Fibroblast of skin of abdomen (primary cell): Measurements from ENCODE around the gene PDXP. TPM values are rescaled to one million over a fixed set of nuclear protein-coding genes. Genes with fewer than 3 reads are reported as not detected.
"Not testable (repeated sequence)": the region's sequence is repeated elsewhere in the genome, so short reads cannot be mapped to it uniquely, and the experiment has no call there.

Experiments
- DNase-seq: peaks from one replicate; pipeline ENCODE4 v3.0.0-alpha.2; 2013
- polyA plus RNA-seq, 2 experiments: library from polyadenylated mRNA; unstranded; fragments of 120-200 nt; gene quantifications; one replicate each; pipeline ENCODE4 v1.2.1, GENCODE V29; 2013; ENCODE audit not compliant: insufficient read length in 2 of 2

PDXP gene, protein sequence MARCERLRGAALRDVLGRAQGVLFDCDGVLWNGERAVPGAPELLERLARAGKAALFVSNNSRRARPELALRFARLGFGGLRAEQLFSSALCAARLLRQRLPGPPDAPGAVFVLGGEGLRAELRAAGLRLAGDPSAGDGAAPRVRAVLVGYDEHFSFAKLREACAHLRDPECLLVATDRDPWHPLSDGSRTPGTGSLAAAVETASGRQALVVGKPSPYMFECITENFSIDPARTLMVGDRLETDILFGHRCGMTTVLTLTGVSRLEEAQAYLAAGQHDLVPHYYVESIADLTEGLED
- 12.0 TPM for polyA plus RNA-seq (2013, experiment 1 of 2; ENCODE audit: insufficient read length)
- 13.1 TPM for polyA plus RNA-seq (2013, experiment 2 of 2; ENCODE audit: insufficient read length)

GRCh38 chr22:37658133-37659065 is at the start of gene PDXP:
PDXP (plus strand) TSS chr22:37658723; CDS start chr22:37658783, 60 bp downstream.
- peak; percentile 100 for DNase-seq

DNA sequence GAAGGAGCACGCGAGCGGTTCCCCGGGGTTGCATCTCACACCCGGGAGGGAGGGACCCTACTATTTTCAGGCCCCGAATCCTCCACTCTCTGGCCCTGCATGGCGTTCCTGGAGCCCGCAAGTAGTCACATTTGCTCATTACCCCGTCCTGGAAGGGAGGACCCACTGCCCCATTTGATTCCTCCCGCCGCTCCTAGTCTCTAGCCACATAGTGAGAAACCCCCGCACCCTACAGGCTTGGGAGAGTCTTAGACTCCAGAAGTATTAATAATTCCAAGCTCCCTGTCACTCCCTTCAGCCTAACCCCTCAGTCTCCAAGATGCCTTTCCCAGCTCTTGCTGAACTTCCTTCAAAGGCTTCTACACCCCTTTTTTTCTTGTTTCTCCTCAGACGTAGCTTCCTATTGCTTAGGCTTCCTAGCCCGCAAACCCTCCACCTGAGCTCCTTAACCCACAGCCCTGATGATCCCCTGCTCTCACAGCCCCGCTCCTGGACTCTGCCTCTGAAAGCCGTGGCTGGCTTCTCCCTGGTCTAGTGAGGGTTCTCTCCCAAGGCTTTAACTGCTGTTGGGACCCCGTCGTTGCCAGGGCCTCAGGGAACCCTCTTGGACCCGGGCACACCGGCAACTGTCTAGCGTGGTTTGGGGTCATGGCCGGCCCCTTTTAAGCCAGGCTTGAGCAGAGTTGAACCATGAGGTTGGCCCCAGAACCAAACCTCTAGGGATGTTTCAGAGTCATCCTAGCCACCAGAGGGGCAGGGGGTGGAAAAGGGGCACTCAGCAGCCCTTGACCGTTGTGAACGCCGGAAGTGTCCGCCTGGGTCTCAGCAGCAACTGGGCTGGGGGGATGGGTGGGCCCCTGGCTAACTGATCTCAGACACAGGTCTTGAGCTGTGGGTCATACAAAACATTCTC is 49.0 kb upstream of the PDXP start:
- DNase-seq = no peak

- DNase-seq = not testable (repeated sequence)
Observed at GRCh38 chr22:37610153-37610475, 48.4 kb upstream of the PDXP start.

DNA sequence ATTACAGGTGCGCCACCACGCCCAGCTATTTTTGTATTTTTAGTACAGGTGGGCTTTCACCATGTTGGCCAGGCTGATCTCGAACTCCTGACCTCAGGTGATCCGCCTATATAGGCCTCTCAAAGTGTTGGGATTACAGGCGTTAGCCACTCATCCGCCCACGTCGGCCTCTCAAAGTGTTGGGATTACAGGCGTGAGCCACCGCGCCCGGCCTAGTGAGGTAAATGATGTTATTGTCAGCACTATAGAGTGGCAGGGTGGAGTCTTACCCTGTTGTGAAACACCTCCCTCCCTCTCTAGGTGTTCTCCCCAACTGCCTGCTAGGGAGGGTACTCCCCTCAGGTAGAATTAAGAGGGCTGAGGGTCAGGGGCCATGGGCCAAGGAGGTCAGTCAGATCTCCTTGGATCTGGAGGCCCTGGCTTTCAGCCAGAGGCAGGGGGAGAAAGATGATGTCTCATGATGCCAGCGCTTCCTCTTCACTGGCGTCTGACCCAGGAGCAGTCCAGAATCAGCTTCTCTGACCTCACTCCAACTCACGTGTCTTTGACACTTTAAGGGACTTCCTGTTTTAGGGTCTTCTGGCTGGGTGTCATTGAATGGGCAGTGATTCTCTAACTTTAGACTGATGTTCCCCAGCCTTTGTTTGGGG is 47.9 kb upstream of the PDXP start:
- no peak for DNase-seq

DNA sequence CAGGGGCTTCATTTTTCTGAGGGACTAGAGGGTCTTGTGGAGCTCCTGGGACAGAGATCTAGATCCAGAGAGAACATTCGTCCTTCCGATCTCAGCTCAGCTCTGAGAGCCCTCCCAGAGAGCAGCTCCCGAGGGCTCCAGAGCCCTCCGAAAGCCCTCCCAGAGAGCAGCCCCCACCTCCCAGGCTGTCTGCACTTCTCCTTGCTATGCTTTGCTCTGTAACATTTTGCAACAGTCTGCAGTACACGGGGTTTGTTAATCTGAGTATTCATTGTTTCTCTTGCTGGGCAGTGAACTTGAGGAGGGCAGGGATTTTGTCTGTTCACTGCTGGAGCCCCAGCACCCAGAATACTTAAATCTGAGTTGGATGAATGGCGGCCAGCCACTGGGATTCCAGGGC is 47.3 kb upstream of the PDXP start:
- no peak for DNase-seq

DNA sequence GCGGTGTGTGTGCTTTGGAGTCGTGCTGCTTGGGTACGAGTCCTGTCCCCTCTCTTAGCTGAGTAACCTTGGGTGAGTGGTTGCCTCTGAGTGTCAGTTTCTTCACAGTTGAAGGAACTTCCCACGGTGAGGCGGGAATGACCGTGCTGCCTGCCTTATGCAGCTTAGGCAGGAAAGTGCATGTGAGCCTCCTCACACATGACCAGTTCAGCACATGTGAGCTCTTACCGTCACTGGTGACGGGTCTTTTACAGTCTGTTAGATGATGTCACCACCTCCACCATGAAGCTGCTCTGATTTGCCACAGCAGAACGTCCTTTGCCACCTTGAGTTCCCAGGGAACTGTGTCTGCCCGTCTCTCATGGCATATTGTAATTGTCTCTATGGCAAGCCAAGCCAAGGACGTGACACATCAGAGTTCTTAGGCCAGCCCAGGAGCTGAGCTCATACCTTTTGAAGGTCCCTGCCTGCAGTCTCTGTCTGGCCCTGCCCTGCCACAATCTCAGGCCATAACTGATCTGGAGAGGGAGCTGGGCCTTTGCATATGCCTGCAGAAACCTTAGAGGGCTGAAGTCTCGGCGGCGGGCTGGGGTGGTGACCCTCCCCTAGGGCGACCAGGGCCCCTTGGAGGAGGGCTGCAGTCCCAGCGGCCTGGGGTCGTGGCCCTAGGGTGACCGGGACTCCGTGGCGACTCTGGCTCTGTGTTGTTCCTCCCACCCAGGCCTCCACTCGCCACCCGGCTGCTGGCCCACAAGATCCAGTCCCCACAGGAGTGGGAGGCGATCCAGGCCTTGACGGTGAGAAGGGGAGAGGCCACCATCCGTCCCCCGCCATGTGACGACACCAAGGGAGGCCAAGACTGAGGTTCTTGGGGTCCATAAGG is 42.1 kb upstream of the PDXP start:
- DNase-seq = no peak

DNA sequence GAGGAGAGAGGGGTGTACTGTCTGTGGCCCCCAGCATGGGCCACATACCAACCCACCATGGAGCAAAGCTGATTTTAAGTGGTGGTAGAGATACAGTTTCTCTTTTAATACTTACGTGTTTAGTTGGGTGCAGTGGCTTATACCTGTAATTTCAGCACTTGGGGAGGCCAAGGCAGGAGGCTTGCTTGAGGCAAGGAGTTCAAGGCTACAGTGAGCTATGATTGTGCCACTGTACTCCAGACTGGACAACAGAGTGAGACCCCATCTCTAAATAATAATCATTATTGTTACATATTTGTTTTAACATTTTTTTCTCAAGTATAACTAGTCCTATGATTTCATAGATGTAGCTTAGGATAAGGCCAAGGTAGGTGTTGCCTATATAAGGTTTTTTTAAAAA is 41.1 kb upstream of the PDXP start:
- DNase-seq = no peak

DNA sequence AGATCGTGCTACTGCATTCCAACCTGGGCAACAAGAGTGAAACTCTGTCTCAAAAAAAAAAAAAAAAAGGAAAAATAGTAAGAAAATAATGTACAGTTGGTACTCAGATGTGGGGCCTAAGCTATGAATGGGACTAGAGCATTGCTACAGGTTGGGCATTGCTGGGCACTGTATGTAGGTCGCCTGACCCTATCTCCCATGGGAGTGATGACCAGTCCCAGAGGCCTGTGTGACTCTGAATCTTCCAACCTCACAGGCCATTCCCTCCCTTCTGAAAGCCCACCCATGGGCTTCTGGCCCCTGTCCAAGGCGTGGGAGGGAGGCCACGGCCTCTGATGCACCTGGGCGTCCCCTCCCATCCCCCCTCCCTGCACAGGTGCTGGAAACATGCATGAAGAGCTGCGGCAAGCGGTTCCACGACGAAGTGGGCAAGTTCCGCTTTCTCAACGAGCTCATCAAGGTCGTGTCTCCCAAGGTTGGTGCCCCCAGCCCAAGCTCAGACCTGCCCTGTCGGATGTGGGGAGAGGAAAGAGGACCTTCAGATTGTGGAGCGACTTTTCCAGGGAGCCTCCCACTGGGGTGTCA is 40.4 kb upstream of the PDXP start:
- DNase-seq = no peak

DNA sequence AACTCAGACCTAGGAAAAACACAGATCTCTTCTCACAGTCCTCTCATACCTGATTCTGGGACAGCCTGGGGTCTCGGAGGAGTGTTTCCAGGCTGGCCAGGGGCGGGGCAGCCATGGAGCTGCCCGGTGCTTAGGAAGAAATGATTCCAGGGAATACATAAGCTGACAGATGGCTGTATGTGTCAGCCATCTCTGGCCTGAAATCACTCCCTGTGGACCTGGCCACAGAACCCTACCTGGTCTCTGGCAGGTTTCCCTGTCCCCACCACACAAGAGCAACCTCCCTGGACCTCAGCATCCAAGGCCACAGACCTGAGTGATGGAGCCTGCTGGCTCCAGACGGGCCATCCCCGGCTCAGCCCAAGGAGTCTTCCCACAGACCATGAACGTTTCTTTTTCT is 39.8 kb upstream of the PDXP start:
- DNase-seq = no peak

- no peak for DNase-seq
Observed at GRCh38 chr22:37619991-37620390, 38.5 kb upstream of the PDXP start.

DNA sequence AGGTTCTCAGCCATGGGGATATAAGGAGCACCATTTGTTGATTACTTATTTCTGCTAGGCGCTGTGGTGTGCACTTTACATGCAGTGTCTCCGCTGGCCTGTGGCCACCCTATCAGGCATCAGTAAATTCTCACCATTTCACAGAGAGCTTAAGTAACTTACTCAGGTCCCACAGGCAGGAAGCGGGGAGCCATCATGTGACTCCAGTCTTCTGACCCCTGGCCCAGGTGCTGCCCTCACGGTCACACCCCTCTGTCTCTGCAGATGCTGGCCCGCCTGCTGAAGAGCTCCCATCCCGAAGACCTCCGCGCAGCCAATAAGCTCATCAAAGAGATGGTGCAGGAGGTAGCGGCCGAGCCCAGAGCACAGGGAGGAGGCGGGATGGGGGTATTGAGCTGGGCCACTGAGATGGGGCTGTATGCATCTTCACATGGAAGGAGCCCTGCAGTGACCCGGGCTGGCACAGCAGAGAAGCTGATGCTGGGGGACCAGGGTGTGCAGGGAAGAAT is 37.1 kb upstream of the PDXP start:
- no peak for DNase-seq

DNA sequence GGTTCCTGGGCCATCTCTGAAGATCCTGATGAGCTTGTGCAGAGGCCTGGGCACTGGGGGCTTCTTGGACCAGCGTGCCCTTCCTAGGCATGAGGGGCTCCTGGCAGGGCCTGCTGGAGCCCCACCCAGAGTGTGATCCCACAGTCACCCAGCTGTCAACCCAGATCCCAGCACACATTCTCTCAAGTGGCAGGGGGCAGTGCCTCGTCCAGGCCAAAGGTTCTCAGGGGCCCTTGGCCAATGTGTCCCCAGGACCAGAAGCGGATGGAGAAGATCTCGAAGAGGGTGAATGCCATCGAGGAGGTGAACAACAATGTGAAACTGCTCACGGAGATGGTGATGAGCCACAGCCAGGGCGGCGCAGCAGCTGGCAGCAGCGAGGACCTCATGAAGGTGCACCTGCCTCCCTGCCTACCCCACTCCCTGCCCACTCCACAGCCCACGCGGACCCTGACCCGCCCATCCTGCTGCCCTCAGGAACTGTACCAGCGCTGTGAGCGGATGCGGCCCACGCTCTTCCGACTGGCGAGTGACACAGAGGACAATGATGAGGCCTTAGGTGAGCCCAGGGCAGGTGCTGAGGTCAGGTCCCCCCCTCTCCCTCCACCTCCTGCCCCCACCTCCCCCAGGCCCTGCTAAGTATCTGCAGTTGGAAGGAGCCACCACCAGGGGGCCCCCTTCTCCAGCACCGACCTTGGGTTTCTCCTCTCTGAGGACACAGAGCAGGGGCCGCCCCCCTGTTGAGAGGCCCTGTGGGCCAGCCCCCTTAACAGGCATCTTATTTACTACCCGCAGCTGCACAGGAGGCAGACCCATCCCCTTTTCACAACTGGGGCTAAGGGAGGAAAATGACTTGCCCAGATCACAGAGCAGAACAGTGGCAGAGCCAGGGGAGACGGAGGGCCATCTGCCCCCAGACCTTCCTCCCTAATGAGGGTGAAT is 35.2 kb upstream of the PDXP start:
- DNase-seq = peak; percentile 56

- DNase-seq = no peak
Observed at GRCh38 chr22:37624017-37624365, 34.5 kb upstream of the PDXP start.

DNA sequence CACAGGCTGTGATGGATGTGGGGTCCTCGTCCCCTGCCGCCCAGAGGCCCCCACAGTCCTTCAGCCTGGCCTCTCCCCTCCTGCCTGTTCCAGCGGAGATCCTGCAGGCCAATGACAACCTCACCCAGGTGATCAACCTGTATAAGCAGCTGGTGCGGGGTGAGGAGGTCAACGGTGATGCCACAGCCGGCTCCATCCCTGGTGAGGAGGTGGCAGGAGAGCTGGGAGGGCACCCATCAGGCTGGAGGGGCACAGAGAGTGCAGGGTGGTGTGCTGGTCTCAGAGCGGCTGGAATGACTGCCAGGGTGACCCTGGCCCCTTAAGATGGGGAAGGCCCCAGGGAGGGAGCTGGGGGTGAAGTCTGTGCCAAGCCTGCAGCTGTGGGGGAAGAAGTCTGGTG is 33.6 kb upstream of the PDXP start:
- no peak for DNase-seq

GRCh38 chr22:37625737-37626136 is 32.8 kb upstream of the PDXP start:
- DNase-seq = no peak

- DNase-seq = no peak
Observed at GRCh38 chr22:37626144-37626543, 32.4 kb upstream of the PDXP start.

GRCh38 chr22:37626556-37627075 is 31.9 kb upstream of the PDXP start:
- DNase-seq = no peak

DNA sequence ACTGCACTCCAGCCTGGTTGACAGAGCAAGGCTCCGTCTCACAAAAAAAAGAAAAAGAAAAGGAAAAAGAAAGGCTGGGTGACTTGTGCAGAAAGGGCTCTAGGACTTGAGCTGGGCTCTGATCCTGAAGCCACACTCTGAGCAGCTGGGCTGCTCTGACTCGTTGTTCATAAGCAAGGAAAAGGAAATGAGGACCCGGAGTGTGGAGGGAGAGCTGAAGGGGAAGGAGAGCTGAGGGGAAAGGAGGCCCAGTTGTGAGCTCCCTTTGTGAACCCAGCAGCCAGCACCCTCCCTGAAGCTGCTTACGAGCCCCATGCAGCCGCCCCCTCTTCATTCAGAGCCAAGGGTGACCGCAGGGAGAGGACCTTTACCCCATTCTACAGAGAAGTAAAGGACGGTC is 31.4 kb upstream of the PDXP start:
- DNase-seq = no peak

DNA sequence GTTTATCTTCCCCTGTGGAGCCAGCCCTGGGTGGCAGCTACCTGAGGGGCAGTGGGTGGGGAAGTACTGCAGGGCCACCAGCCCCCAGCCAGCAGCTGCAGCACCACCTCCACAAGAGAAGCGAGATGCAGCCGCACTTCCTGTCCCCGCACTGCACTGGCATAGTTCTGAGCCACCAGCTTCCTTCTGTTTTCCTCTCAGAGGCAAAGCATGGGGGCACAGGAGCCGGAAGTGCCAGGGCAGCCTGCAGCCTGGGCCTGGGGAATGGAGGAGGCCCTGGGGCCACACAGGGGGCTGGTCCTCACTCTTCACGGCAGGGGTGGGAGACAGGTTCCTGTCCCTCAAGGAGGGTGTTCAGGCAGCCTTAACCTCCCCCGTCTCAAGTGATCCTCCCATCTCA is 31.0 kb upstream of the PDXP start:
- no peak for DNase-seq
